ENCODE results near the gene GIMAP4. TPM values are rescaled to one million over a fixed set of nuclear protein-coding genes. Genes with fewer than 3 reads are reported as not detected.
"Not testable (repeated sequence)": the region's sequence is repeated elsewhere in the genome, so short reads cannot be mapped to it uniquely, and the experiment has no call there.

The GIMAP4 gene
- total and polyA plus RNA-seq, 4 donors = 3.2 to 75.3 (median 33.6) TPM

DNA sequence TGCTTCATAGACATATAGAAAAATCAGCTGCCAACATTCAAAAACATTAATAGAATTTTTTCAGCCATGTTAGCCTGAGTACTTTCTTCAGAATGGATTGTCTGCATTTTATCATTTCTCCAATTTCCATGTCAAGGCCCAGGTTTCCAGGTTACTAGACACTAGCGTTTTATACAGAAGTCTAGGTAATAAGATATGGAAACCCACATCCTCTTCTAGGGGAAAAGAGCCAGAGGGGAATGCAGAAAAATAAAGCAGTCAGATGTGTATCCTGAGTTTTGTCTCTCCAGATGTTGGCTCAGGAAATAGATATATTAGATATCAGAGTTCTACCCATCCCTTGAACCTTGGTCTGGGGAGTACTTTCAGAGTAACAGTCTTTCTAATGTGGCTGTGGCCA lies 20.4 kb downstream of the GIMAP4 start:
- H3K36me3 ChIP-seq (ENCODE audit: control insufficient read depth in 1 of 2, insufficient read depth in 2 of 2, low read length in 1 of 2) = no peaks in the 10 kb centered on the region
- DNase-seq (no peak), ATAC-seq (ENCODE audit: low FRiP score) (no peak)
- H3K27ac ChIP-seq (ENCODE audit: low read depth in 1 of 2, low read length in 2 of 2) = no peak overlapping the region
- no peaks in the 10 kb centered on the region for H3K9me3 ChIP-seq (ENCODE audit: control insufficient read depth, low read length)
- H3K27me3 ChIP-seq (ENCODE audit: control insufficient read depth in 1 of 2, insufficient read depth in 2 of 2, low read length in 1 of 2) = no peaks in the 10 kb centered on the region
- no peaks in the 10 kb centered on the region for H3K4me1 ChIP-seq (ENCODE audit: control insufficient read depth in 1 of 2, insufficient read depth in 2 of 2, low read length in 2 of 2)
- no peak overlapping the region for H3K4me3 ChIP-seq (ENCODE audit: low read length in 2 of 2)
- intact Hi-C loops (cut with DNase I) = no loop called here
- 83 to 84% methylated on average over 1 of the region's 1 CpG for WGBS, 2 donors

DNA sequence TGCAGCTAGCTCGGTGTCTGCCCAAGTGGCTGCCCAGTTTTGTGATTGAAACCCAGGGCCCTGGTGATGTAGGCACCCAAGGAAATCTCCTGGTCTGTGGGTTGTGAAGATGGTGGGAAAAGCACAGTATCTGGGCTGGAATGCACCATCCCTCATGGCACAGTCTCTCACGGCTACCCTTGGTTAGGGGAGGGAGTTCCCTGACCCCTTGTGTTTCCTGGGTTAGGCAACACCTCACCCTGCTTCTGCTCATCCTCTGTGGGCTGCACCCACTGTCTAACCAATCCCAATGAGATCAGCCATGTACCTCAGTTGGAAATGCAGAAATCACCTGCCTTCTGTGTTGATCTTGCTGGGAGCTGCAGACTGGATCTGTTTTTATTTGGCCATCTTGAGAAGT lies 27.6 kb downstream of the GIMAP4 start:
- no peak overlapping the region for H3K4me3 ChIP-seq (ENCODE audit: low read length in 2 of 2)
- no peaks in the 10 kb centered on the region for H3K4me1 ChIP-seq (ENCODE audit: control insufficient read depth in 1 of 2, insufficient read depth in 2 of 2, low read length in 2 of 2)
- ATAC-seq (ENCODE audit: low FRiP score) (no peak), DNase-seq (no peak)
- H3K27me3 ChIP-seq (ENCODE audit: control insufficient read depth in 1 of 2, insufficient read depth in 2 of 2, low read length in 1 of 2) = no peaks in the 10 kb centered on the region
- no peak overlapping the region for H3K27ac ChIP-seq (ENCODE audit: low read depth in 1 of 2, low read length in 2 of 2)
- no peaks in the 10 kb centered on the region for H3K9me3 ChIP-seq (ENCODE audit: control insufficient read depth, low read length)
- intact Hi-C loops (cut with DNase I) = no loop called here
- WGBS, 2 donors = 77 to 84% methylated on average over 2 of the region's 2 CpGs
- H3K36me3 ChIP-seq (ENCODE audit: control insufficient read depth in 1 of 2, insufficient read depth in 2 of 2, low read length in 1 of 2) = no peaks in the 10 kb centered on the region

GRCh38 chr7:150595361-150595760 lies 28.2 kb downstream of the GIMAP4 start:
- ATAC-seq (ENCODE audit: low FRiP score) = no peak
- H3K36me3 ChIP-seq (ENCODE audit: control insufficient read depth in 1 of 2, insufficient read depth in 2 of 2, low read length in 1 of 2) = no peaks in the 10 kb centered on the region
- no peaks in the 10 kb centered on the region for H3K9me3 ChIP-seq (ENCODE audit: control insufficient read depth, low read length)
- no peaks in the 10 kb centered on the region for H3K4me1 ChIP-seq (ENCODE audit: control insufficient read depth in 1 of 2, insufficient read depth in 2 of 2, low read length in 2 of 2)
- no peak overlapping the region for H3K27ac ChIP-seq (ENCODE audit: low read depth in 1 of 2, low read length in 2 of 2)
- intact Hi-C loops (cut with DNase I) = no loop called here
- no peak for DNase-seq
- H3K4me3 ChIP-seq (ENCODE audit: low read length in 2 of 2) = no peak overlapping the region
- WGBS, 2 donors = 80 to 82% methylated on average over 2 of the region's 2 CpGs
- H3K27me3 ChIP-seq (ENCODE audit: control insufficient read depth in 1 of 2, insufficient read depth in 2 of 2, low read length in 1 of 2) = no peaks in the 10 kb centered on the region

DNA sequence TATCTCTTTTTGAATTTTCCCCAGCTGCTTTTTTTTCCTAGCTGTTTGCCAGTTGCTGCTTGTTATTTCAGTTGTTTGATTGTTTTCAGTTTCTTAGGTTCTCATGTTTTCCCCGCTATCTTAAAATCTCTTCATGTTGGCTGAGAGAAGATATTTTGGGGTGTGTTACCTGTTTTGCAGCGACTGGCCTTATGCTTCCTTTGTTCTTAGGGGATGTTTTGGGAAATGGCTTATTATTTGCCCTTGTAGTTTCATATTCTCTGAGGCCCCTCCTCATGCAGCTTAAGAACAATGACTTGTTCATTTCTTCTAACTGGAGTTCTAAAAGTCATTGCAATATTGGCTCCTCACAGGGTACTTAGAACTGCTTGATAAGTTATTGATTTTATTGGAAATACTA lies 36.4 kb downstream of the GIMAP4 start:
- H3K36me3 ChIP-seq (ENCODE audit: control insufficient read depth in 1 of 2, insufficient read depth in 2 of 2, low read length in 1 of 2); H3K4me3 ChIP-seq (ENCODE audit: low read length in 2 of 2); H3K4me1 ChIP-seq (ENCODE audit: control insufficient read depth in 1 of 2, insufficient read depth in 2 of 2, low read length in 2 of 2); H3K27ac ChIP-seq (ENCODE audit: low read depth in 1 of 2, low read length in 2 of 2); intact Hi-C loops (cut with DNase I); DNase-seq; H3K9me3 ChIP-seq (ENCODE audit: control insufficient read depth, low read length); H3K27me3 ChIP-seq (ENCODE audit: control insufficient read depth in 1 of 2, insufficient read depth in 2 of 2, low read length in 1 of 2): not testable (repeated sequence)
- WGBS, 2 donors = 61 to 75% methylated on average over 2 of the region's 2 CpGs
- ATAC-seq (ENCODE audit: low FRiP score) = peak; percentile 29

GRCh38 chr7:150610233-150610632 lies 43.0 kb downstream of the GIMAP4 start:
- Histone ChIP-seq H3K4me3 (ENCODE audit: low read length in 2 of 2) (no peak overlapping the region), H3K9me3 (ENCODE audit: control insufficient read depth, low read length) (no peaks in the 10 kb centered on the region), H3K27ac (ENCODE audit: low read depth in 1 of 2, low read length in 2 of 2) (no peak overlapping the region), H3K27me3 (ENCODE audit: control insufficient read depth in 1 of 2, insufficient read depth in 2 of 2, low read length in 1 of 2) (no peaks in the 10 kb centered on the region), H3K4me1 (ENCODE audit: control insufficient read depth in 1 of 2, insufficient read depth in 2 of 2, low read length in 2 of 2) (no peaks in the 10 kb centered on the region), H3K36me3 (ENCODE audit: control insufficient read depth in 1 of 2, insufficient read depth in 2 of 2, low read length in 1 of 2) (no peaks in the 10 kb centered on the region)
- intact Hi-C loops (cut with DNase I) = no loop called here
- WGBS, 2 donors = 65 to 78% methylated on average over 1 of the region's 1 CpG
- DNase-seq = no peak
- no peak for ATAC-seq (ENCODE audit: low FRiP score)

- intact Hi-C loops (cut with DNase I) = no loop called here
Measured at GRCh38 chr7:150612925-150613324, 45.7 kb downstream of the GIMAP4 start.

DNA sequence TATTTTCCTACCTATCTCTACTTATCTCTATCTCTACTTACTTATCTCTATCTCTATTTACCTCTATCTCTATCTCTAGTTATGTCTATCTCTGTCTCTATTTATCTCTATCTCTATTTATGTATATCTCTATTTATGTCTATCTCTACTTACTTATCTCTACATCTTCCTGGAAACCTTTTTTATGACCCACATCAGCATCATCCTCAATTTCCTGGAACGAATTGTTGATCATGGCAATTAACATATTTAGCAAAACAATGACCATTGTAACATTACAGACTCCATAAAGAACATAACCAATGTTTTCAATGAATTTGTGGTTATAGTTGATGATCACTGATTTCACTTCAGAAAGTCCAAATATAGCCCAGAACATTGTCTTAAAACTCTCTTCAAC lies 46.7 kb downstream of the GIMAP4 start:
- no peaks in the 10 kb centered on the region for H3K4me1 ChIP-seq (ENCODE audit: control insufficient read depth in 1 of 2, insufficient read depth in 2 of 2, low read length in 2 of 2)
- no peaks in the 10 kb centered on the region for H3K36me3 ChIP-seq (ENCODE audit: control insufficient read depth in 1 of 2, insufficient read depth in 2 of 2, low read length in 1 of 2)
- H3K4me3 ChIP-seq (ENCODE audit: low read length in 2 of 2) = no peak overlapping the region
- no peaks in the 10 kb centered on the region for H3K9me3 ChIP-seq (ENCODE audit: control insufficient read depth, low read length)
- DNase-seq (no peak), ATAC-seq (ENCODE audit: low FRiP score) (no peak)
- H3K27me3 ChIP-seq (ENCODE audit: control insufficient read depth in 1 of 2, insufficient read depth in 2 of 2, low read length in 1 of 2) = no peaks in the 10 kb centered on the region
- intact Hi-C loops (cut with DNase I) = no loop called here
- H3K27ac ChIP-seq (ENCODE audit: low read depth in 1 of 2, low read length in 2 of 2) = no peak overlapping the region
- 47 to 48% methylated on average over 1 of the region's 1 CpG for WGBS, 2 donors

More at GRCh38 chr7:150612925-150613324, 45.7 kb downstream of the GIMAP4 start:
- H3K27me3 ChIP-seq (ENCODE audit: control insufficient read depth in 1 of 2, insufficient read depth in 2 of 2, low read length in 1 of 2) = no peaks in the 10 kb centered on the region
- DNase-seq = no peak
- no peak overlapping the region for H3K27ac ChIP-seq (ENCODE audit: low read depth in 1 of 2, low read length in 2 of 2)
- 55 to 71% methylated on average over 3 of the region's 3 CpGs for WGBS, 2 donors
- H3K4me3 ChIP-seq (ENCODE audit: low read length in 2 of 2) = no peak overlapping the region
- no peak for ATAC-seq (ENCODE audit: low FRiP score)
- no peaks in the 10 kb centered on the region for H3K4me1 ChIP-seq (ENCODE audit: control insufficient read depth in 1 of 2, insufficient read depth in 2 of 2, low read length in 2 of 2)
- H3K9me3 ChIP-seq (ENCODE audit: control insufficient read depth, low read length) = no peaks in the 10 kb centered on the region
- no peaks in the 10 kb centered on the region for H3K36me3 ChIP-seq (ENCODE audit: control insufficient read depth in 1 of 2, insufficient read depth in 2 of 2, low read length in 1 of 2)

GRCh38 chr7:150614426-150614825 lies 47.2 kb downstream of the GIMAP4 start:
- H3K9me3 ChIP-seq (ENCODE audit: control insufficient read depth, low read length); H3K27me3 ChIP-seq (ENCODE audit: control insufficient read depth in 1 of 2, insufficient read depth in 2 of 2, low read length in 1 of 2); H3K4me3 ChIP-seq (ENCODE audit: low read length in 2 of 2); H3K36me3 ChIP-seq (ENCODE audit: control insufficient read depth in 1 of 2, insufficient read depth in 2 of 2, low read length in 1 of 2); DNase-seq; ATAC-seq (ENCODE audit: low FRiP score); intact Hi-C loops (cut with DNase I); H3K27ac ChIP-seq (ENCODE audit: low read depth in 1 of 2, low read length in 2 of 2); H3K4me1 ChIP-seq (ENCODE audit: control insufficient read depth in 1 of 2, insufficient read depth in 2 of 2, low read length in 2 of 2): not testable (repeated sequence)
- WGBS, 2 donors = 52 to 65% methylated on average over 1 of the region's 1 CpG

GRCh38 chr7:150615221-150615755 lies 48.1 kb downstream of the GIMAP4 start:
- intact Hi-C loops (cut with DNase I); H3K27ac ChIP-seq (ENCODE audit: low read depth in 1 of 2, low read length in 2 of 2); H3K36me3 ChIP-seq (ENCODE audit: control insufficient read depth in 1 of 2, insufficient read depth in 2 of 2, low read length in 1 of 2); H3K4me3 ChIP-seq (ENCODE audit: low read length in 2 of 2); H3K9me3 ChIP-seq (ENCODE audit: control insufficient read depth, low read length); H3K27me3 ChIP-seq (ENCODE audit: control insufficient read depth in 1 of 2, insufficient read depth in 2 of 2, low read length in 1 of 2); ATAC-seq (ENCODE audit: low FRiP score); H3K4me1 ChIP-seq (ENCODE audit: control insufficient read depth in 1 of 2, insufficient read depth in 2 of 2, low read length in 2 of 2); DNase-seq: not testable (repeated sequence)
- WGBS, 2 donors = 68 to 79% methylated on average over 5 of the region's 5 CpGs
